Endodermal cell (in vitro differentiated cells): ENCODE results near the gene CDH11. TPM values are rescaled to one million over a fixed set of nuclear protein-coding genes. Genes with fewer than 3 reads are reported as not detected.

Experiments used
- DNase-seq: peaks from one replicate; pipeline ENCODE4 v3.0.0-alpha.2; 2017
- H3K27ac ChIP-seq: 2 replicates; pipeline ENCODE4 v1.5.1; 2013; ENCODE audit warnings: mild to moderate bottlenecking, low read depth, low read length, moderate library complexity
- H3K27me3 ChIP-seq: 2 replicates; pipeline ENCODE4 v1.6.1; 2013; ENCODE audit warnings: mild to moderate bottlenecking, low read length, moderate library complexity; ENCODE audit not compliant: insufficient read depth, control insufficient read depth, poor library complexity, severe bottlenecking
- H3K36me3 ChIP-seq: 2 replicates; pipeline ENCODE4 v1.7.0; 2013; ENCODE audit warnings: mild to moderate bottlenecking, low read length, moderate library complexity; ENCODE audit not compliant: control insufficient read depth, insufficient read depth
- H3K4me1 ChIP-seq: one replicate; pipeline ENCODE4 v1.7.0; 2013; ENCODE audit warnings: low read length; ENCODE audit not compliant: control insufficient read depth, insufficient read depth
- H3K4me3 ChIP-seq: 2 replicates; pipeline ENCODE4 v1.5.1; 2013; ENCODE audit warnings: mild to moderate bottlenecking, low read length, moderate library complexity
- H3K9ac ChIP-seq: 2 replicates; pipeline ENCODE4 v1.6.1; 2013; ENCODE audit warnings: mild to moderate bottlenecking, low read length, moderate library complexity; ENCODE audit not compliant: poor library complexity, severe bottlenecking; ENCODE audit errors: extremely low read depth
- H3K9me3 ChIP-seq: 2 replicates; pipeline ENCODE4 v1.6.1; 2013; ENCODE audit warnings: mild to moderate bottlenecking, low read length, moderate library complexity; ENCODE audit not compliant: control insufficient read depth
- H3K27ac Mint-ChIP-seq: 2 replicates; pipeline ENCODE4 v1.8.0; 2020; ENCODE audit warnings: mixed read lengths
- H3K27me3 Mint-ChIP-seq: 2 replicates; pipeline ENCODE4 v1.8.0; 2021; ENCODE audit warnings: mild to moderate bottlenecking, mixed read lengths; ENCODE audit not compliant: insufficient read depth
- H3K36me3 Mint-ChIP-seq: 2 replicates; pipeline ENCODE4 v1.8.0; 2020; ENCODE audit warnings: low read depth, mixed read lengths
- H3K4me1 Mint-ChIP-seq: 2 replicates; pipeline ENCODE4 v1.8.0; 2020; ENCODE audit warnings: mixed read lengths
- H3K4me3 Mint-ChIP-seq: 2 replicates; pipeline ENCODE4 v1.8.0; 2020; ENCODE audit warnings: mild to moderate bottlenecking, moderate library complexity, mixed read lengths
- H3K9me3 Mint-ChIP-seq: 2 replicates; pipeline ENCODE4 v1.8.0; 2020; ENCODE audit warnings: mild to moderate bottlenecking, mixed read lengths
- WGBS, 2 experiments: methylation state at CpG; one replicate each; pipeline versions ENCODE4 v1.1.5 to v1.1.7; 2013; ENCODE audit warnings: missing lambda C conversion rate in 2 of 2, mixed read lengths in 1 of 2; ENCODE audit not compliant: insufficient coverage in 1 of 2, insufficient read length in 1 of 2; 5-methylcytosine and 5-hydroxymethylcytosine counted together
- total RNA-seq, 2 donors: library from RNA; stranded (reverse); fragmentation: NEBNext Ultra II Directional in 1 of 2; extraction: Animal tissue kit (Norgen Biotek cat#: 25700) in 1 of 2; gene quantifications; 2 replicates in 1 of 2; 3 replicates in 1 of 2; pipeline ENCODE4 v1.2.1, GENCODE V29; 2021
- TF ChIP-seq, protein P1 (sequence below): fragments of 200-600 bp; sonication (generic); conservative IDR thresholded peaks from 2 replicates; pipeline ENCODE4 v1.5.0; 2021; ENCODE audit warnings: antibody characterized with exemption, mild to moderate bottlenecking

Gene CDH11
- total RNA-seq, 2 donors from 2014 or later: 0.73 to 2.9 TPM

DNA sequence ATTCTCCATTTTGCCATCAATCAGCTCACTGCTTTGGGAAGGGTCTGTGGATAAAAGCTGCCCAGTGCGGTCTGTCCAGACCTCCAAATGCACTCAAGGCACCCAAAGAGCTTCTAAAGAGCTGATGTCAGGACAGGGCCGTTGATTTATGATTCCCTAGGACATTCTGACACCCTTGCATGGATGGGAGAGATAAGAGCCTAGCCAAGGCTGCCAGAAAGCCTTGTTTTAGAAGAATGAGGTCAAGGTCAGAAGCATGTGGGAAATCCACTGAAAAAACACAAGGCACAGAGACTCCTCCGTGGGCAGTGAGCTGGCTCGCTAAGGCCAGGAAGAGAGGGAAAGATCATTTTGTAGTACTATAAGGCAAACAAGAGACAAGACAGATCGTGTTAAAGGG, 214.0 kb downstream of the CDH11 start:
- TF ChIP-seq, protein P1, sequence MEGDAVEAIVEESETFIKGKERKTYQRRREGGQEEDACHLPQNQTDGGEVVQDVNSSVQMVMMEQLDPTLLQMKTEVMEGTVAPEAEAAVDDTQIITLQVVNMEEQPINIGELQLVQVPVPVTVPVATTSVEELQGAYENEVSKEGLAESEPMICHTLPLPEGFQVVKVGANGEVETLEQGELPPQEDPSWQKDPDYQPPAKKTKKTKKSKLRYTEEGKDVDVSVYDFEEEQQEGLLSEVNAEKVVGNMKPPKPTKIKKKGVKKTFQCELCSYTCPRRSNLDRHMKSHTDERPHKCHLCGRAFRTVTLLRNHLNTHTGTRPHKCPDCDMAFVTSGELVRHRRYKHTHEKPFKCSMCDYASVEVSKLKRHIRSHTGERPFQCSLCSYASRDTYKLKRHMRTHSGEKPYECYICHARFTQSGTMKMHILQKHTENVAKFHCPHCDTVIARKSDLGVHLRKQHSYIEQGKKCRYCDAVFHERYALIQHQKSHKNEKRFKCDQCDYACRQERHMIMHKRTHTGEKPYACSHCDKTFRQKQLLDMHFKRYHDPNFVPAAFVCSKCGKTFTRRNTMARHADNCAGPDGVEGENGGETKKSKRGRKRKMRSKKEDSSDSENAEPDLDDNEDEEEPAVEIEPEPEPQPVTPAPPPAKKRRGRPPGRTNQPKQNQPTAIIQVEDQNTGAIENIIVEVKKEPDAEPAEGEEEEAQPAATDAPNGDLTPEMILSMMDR: no peak
- no peaks in the 10 kb centered on the region for H3K27me3 ChIP-seq
- DNase-seq: no peak
- H3K9ac ChIP-seq: no peak overlapping the region
- no peaks in the 10 kb centered on the region for H3K36me3 Mint-ChIP-seq
- H3K9me3 Mint-ChIP-seq: no peaks in the 10 kb centered on the region
- H3K36me3 ChIP-seq: no peaks in the 10 kb centered on the region
- H3K4me3 ChIP-seq: no peak overlapping the region
- H3K27me3 Mint-ChIP-seq: no peaks in the 10 kb centered on the region
- no peak overlapping the region for H3K4me3 Mint-ChIP-seq
- H3K4me1 ChIP-seq: no peaks in the 10 kb centered on the region
- no peaks in the 10 kb centered on the region for H3K4me1 Mint-ChIP-seq
- WGBS, 2 experiments: 86 to 88% methylated on average over 5 of the region's 5 CpGs
- no peak overlapping the region for H3K27ac Mint-ChIP-seq
- H3K27ac ChIP-seq: no peak overlapping the region
- no peaks in the 10 kb centered on the region for H3K9me3 ChIP-seq

DNA sequence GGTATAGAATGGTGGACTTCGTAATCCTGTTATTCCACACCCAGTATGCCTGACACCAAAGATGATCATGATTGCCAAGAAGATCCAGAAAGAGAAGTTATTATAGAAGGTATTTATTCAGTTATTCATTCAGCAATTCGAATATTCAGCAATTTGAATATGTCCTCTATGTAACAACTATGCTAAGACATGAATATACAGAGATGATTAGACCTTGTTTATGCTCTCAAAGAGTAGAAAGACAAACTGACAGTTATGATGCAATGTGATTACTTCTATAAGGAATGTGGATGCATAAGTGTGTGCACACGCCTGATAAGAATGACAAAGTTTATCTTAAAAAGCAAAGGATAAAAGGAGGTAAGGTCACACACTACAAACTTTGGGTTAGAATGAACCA, 218.1 kb downstream of the CDH11 start:
- Mint-ChIP-seq H3K4me1 (no peaks in the 10 kb centered on the region), H3K4me3 (no peak overlapping the region), H3K9me3 (no peaks in the 10 kb centered on the region), H3K27me3 (no peaks in the 10 kb centered on the region), H3K36me3 (no peaks in the 10 kb centered on the region), H3K27ac (no peak overlapping the region)
- Histone ChIP-seq H3K4me3 (no peak overlapping the region), H3K36me3 (no peaks in the 10 kb centered on the region), H3K4me1 (no peaks in the 10 kb centered on the region), H3K27ac (no peak overlapping the region), H3K9me3 (no peaks in the 10 kb centered on the region), H3K9ac (no peak overlapping the region), H3K27me3 (no peaks in the 10 kb centered on the region)
- WGBS, 2 experiments: 89 to 100% methylated on average over 1 to 2 of the region's 3 CpGs
- DNase-seq: no peak
- TF ChIP-seq, protein P1: no peak

DNA sequence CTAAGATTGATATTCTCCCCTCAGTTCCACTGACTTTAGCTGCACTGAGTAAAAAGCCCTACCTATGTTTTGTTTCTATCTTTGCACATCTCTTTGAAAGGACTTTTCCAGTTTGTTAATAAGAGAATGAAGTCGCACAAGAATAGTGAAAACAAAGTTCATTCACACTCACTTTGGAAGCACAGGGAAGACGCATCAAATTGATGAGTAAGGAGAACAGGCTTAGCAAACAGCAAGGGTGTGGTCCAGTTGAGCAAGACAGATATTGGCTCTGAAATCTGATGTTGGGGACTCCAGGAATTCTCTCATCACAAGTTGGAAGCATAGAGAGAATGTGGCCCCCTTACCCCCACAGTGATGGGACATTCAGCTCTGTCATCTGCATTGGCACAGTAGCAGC, 221.3 kb downstream of the CDH11 start:
- no peaks in the 10 kb centered on the region for H3K4me1 ChIP-seq

More for the DNA sequence above, 221.3 kb downstream of the CDH11 start:
- Histone ChIP-seq H3K4me3 (no peak overlapping the region), H3K36me3 (no peaks in the 10 kb centered on the region), H3K27ac (no peak overlapping the region), H3K27me3 (no peaks in the 10 kb centered on the region), H3K9ac (no peak overlapping the region), H3K9me3 (no peaks in the 10 kb centered on the region)
- TF ChIP-seq, protein P1: no peak
- DNase-seq: no peak
- 91 to 100% methylated on average over 2 of the region's 2 CpGs for WGBS, 2 experiments
- H3K36me3 Mint-ChIP-seq: no peaks in the 10 kb centered on the region
- no peak overlapping the region for H3K4me3 Mint-ChIP-seq
- H3K27me3 Mint-ChIP-seq: no peaks in the 10 kb centered on the region
- H3K27ac Mint-ChIP-seq: no peak overlapping the region
- no peaks in the 10 kb centered on the region for H3K9me3 Mint-ChIP-seq
- H3K4me1 Mint-ChIP-seq: peaks cover 2% of the 10 kb centered on the region
